Renal cortical epithelial cell (primary cell): ENCODE data around the gene FKRP. TPM values are rescaled to one million over a fixed set of nuclear protein-coding genes. Genes with fewer than 3 reads are reported as not detected.

ENCODE experiments used
- DNase-seq: peaks from one replicate; pipeline ENCODE4 v3.0.0-alpha.2; 2011; ENCODE audit warnings: low read depth
- total RNA-seq: library from RNA; depleted of rRNA; stranded (reverse); fragments of >200 nt; gene quantifications from 2 replicates; pipeline ENCODE4 v1.2.3, GENCODE V29; 2014

FKRP gene
- total RNA-seq, 1 donor from 2014 or later, result 22.4 TPM

GRCh38 chr19:46718934-46719622, 26.8 kb upstream of the FKRP start:
- no peak for DNase-seq

- DNase-seq, result no peak
Observed at GRCh38 chr19:46719629-46720502, 26.0 kb upstream of the FKRP start.

DNA sequence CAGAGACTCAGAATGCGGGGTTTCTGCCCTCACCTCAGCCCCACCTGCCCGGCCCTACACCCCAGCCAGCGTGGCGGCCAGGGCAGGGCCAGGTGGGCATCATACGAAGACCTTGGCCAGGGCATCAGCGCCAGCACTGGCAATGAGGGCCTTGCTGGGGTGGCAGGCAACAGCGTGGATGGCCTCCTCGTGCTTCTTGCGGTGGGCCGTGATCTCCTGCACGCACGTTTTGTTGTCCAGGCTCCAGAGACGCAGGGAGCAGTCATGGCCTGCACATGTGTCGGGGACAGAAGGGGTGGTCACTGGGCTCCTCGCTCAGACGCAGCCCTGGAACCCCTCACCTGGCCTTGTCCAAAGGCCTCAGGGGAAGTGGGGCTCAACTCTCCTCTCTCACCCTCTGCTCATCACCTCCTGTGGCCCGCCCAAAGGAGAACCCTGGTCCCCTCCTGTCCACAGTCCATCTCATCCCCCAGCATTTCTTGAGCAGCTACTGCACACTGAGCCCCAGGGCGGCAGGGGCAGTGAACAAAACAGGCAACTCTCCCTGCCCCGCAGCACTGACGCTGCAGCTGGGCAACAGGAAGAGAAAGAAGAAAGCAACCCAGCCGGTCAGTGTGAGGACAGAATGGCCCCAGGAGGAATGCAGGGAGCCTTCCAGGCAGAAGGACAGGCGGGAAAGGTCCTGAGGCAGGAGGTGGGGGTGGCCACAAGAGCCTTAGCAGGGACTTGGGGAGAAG, 25.2 kb upstream of the FKRP start:
- DNase-seq, result no peak

GRCh38 chr19:46721269-46722003, 24.4 kb upstream of the FKRP start:
- DNase-seq, result no peak

GRCh38 chr19:46722004-46722380, 23.9 kb upstream of the FKRP start:
- no peak for DNase-seq

- no peak for DNase-seq
Observed at GRCh38 chr19:46722421-46723022, 23.3 kb upstream of the FKRP start.

DNA sequence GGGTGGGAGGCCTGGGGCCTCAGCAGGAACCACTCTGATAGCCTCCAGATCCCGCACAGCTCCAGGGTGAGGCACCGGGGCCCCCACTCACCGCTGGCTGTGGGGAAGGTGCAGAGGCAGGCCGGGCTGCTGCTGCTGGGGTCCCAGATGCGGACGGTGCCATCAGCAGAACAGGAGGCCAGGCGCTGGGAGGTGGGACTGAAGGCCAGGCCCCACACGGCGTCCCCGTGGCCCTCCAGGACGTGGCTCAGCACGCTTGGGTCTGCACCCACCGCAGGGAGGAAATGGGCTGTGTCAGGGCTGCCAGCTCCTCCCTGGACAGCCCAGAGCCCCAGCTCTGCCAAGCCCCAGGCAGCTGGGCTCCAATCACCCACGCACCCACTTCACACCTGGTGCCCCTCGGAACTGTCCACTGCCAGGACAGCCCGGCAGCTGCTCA, 22.8 kb upstream of the FKRP start:
- DNase-seq, result no peak

GRCh38 chr19:46723471-46723870, 22.4 kb upstream of the FKRP start:
- DNase-seq, result no peak

GRCh38 chr19:46724468-46724867, 21.4 kb upstream of the FKRP start:
- DNase-seq, result no peak

DNA sequence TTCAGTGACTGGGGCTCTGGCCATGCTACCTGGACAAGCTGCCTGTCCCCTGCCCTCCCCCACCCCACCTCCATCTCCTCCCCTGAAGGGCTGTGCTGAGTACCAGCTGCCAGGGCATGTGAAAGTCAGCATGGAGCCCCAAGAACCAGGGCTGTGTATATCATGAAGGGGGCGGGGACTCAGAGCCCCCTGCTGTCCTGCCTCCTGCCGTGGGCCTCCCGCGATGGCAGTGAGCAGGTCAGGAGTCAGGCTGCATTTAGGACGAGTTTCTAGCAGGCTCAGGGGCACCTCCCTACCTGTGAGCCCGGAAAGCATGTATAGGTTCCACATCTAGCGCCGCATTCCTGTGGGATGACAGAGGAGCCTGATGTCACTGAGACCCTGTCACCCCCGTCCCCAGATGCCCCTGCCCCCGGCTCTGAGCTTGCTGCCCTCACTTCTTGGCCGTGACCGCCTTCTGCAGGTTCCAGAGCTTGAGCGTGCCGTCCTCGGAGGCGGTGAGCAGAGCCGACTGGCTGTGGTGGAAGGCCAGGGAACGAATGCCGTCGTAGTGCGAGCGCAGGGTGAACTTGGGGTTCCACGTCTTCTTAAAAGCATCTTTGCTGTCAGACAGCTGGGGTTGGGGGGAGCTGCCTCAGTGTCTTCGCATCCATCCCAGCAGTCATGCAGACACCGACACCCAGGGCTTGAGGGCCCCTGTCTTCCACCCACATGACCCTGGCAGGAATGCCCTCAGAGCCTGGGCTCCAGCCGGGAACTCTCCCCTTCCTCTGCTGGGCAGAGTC, 20.6 kb upstream of the FKRP start:
- no peak for DNase-seq

DNA sequence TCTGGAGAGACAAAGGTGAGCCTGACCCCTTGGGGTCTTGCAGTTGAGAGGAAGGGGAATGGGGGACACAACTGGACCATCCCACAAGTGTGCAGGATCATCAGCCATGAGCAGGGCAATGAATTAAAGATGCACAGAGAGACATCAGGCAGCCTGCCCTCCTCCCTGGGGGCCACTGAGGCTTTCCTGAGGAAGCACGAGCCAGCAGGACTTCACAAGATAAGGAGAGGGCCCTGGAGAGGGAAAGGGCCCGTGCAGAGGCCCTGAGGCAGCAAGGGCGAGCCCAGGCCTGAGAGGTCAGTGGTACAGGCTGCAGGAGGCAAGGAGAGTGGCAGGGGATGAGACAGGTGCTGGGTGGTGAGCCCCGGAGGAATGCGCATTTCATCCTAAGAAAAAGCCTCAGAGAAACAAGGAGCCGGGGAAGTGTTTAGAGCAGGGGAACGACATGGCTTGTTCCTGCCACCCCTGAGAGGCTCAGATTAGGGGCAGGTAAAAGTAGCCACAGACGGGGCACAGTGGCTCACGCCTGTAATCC, 19.9 kb upstream of the FKRP start:
- DNase-seq, result no peak

- DNase-seq, result no peak
Observed at GRCh38 chr19:46726551-46726950, 19.3 kb upstream of the FKRP start.

DNA sequence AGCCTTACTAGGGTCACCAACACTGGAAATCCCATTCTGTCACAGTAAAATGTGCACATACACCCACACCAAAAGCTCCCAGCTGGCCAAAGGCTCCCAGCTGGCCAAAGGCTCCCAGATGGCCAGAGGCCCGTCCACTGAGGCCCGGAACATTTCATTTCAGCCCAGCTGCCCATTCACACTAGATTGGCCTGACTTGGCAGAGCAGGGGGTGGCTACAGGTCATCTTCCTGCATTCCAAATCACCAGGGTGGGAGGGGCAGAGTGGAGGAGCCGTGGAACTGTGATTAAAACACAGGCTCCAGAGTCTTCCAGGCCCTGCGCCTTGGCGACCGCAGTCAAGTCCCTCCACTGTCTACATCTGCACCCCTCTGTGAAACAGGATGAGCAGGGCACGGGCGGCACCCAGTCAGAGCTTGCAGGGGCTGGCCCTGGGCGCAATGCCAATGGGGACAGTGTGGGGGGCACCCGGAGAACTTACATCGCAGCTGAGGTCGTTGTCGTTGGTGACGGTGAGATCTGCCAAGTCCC, 18.8 kb upstream of the FKRP start:
- no peak for DNase-seq

DNA sequence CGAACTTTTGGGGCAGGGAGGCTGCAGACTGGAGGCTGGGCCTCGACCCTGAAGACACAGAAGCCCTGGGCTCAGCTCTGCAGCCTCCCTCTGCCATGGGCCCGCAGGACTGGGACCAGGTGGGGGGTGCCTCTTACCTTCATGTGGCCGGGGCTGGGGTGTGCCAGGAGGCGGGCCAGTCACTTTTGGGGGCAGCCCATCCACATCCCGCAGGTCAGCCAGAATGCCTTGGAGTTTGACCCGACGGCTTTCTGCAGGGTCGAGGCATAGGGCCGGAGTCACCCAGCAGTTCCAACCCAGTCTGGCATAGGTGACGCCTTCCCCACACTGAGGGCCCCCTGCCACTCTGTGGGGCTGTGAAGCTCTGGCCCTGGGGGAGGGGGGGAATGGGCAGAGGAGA, 18.1 kb upstream of the FKRP start:
- DNase-seq, result no peak

- no peak for DNase-seq
Observed at GRCh38 chr19:46728208-46728607, 17.6 kb upstream of the FKRP start.

DNA sequence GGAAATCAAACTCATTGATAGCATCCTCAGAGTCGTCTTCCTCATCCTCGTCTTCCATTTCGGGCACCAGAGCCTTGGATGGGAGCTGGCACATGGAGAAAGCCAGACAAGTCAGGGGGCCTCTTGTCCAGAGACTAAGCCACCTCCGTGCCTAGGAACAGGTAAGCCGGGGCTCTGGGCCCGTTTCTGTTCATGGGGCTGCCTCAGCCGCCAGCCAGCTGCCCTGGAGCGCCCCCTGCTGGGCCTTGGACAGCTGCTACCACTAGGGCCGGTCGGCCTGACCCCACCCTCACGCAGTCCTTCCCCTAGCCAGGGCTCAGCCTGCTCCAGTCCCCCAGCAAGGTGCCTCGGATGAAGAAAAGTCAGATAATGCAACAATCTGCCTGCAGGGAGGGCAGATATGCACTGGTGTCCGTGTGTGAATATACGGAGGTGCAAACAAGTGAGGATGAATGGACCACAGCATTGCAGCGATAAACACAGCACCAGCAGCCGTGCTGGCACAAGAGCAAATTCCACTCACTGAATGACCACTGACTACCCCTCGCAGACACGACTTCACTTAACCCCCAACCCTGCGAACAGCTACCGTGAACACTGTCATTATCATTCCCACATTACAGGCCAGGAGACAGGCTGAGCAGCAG, 17.0 kb upstream of the FKRP start:
- no peak for DNase-seq

- no peak for DNase-seq
Observed at GRCh38 chr19:46729696-46730095, 16.2 kb upstream of the FKRP start.

DNA sequence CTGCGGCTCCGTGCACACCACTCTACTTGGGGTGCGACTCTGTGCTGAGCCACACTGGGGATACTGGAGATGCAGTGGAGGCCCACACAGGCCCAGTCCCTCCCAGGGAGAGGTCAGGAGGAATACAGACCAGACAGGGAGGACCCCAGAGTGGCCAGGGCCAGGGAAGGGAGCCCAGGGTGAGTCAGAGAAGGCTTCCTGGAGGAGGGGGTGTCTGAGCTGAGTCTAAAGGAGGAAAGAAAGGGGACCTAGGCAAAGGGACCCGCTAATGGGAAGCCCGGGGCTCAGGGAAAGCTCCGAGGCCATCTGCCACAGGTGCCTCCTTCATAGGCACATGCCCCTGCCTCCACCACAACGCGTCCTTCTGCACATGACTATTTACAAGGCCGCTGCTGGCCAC, 15.7 kb upstream of the FKRP start:
- no peak for DNase-seq

DNA sequence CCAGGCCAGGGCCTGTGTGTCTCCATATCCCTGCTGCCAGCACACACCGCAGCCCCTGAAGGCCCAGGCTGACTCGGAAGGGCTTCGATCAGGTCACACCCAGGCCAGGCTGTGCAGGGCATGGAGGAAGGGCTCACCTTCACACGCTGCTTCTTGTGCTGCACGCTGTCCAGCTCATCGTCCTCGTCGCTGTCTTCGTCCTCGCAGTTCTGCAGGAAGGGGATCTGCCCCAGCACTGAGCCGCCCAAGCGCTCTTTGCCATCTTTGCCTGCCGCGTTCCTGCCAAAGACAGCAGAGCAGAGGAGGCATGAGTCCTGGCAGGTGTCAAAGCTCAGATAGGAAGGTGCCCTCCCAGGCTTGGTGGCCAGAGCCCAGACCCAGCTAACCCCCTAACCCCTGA, 15.3 kb upstream of the FKRP start:
- DNase-seq, result no peak
